OCI-LY7 (cell line): ENCODE data around the gene PLCB2. TPM values are rescaled to one million over a fixed set of nuclear protein-coding genes. Genes with fewer than 3 reads are reported as not detected.
A peak's percentile ranks its signal among the peaks of the same experiment; 100 is the strongest.

Source experiments
- BruUV-seq: library from RNA; stranded (reverse); fragments of 400-500 nt; replicated peaks from 2 replicates; lab custom pipeline; 2021; lab: Mats Ljungman, UMichigan
- CTCF ChIA-PET: fragments of 300-600 bp; sonication (Branson Sonifier 250); formaldehyde crosslinking; loops from one replicate; lab custom pipeline; 2022; ENCODE audit warnings: antibody characterized with exemption; ENCODE audit not compliant: unreplicated experiment; lab: Charles Lee
- POLR2A ChIA-PET: fragments of 300-600 bp; sonication (Branson Sonifier 250); formaldehyde crosslinking; loops from one replicate; lab custom pipeline; 2022; ENCODE audit warnings: antibody characterized with exemption; lab: Charles Lee
- DNase-seq: peaks from one replicate; pipeline ENCODE4 v3.0.0-alpha.2; 2015; ENCODE audit warnings: low spot score
- H2AFZ ChIP-seq: fragments of 200-600 bp; sonication (generic), shearing (Covaris generic); 2 replicates; pipeline ENCODE4 v1.6.1; 2014; ENCODE audit warnings: mild to moderate bottlenecking, antibody characterized with exemption, low read length, moderate library complexity
- H3K27ac ChIP-seq: fragments of 200-600 bp; sonication (generic); 2 replicates; pipeline ENCODE4 v1.5.1; 2014; ENCODE audit warnings: mixed run types, low read depth, mild to moderate bottlenecking, moderate library complexity, low read length, inconsistent platforms; ENCODE audit not compliant: poor library complexity, severe bottlenecking
- H3K36me3 ChIP-seq: fragments of 200-600 bp; sonication (generic); 2 replicates; pipeline ENCODE4 v1.6.1; 2014; ENCODE audit warnings: mild to moderate bottlenecking, antibody characterized with exemption, low read length, moderate library complexity, mixed read lengths; ENCODE audit not compliant: insufficient read depth
- H3K4me1 ChIP-seq: fragments of 200-600 bp; sonication (generic); 2 replicates; pipeline ENCODE4 v1.5.1; 2014; ENCODE audit warnings: mild to moderate bottlenecking, low read length; ENCODE audit not compliant: insufficient read depth, poor library complexity, severe bottlenecking
- H3K4me2 ChIP-seq: fragments of 200-600 bp; sonication (generic); 2 replicates; pipeline ENCODE4 v1.6.1; 2014; ENCODE audit warnings: mild to moderate bottlenecking, low read length
- H3K4me3 ChIP-seq: fragments of 200-600 bp; sonication (generic); 2 replicates; pipeline ENCODE4 v1.5.1; 2014; ENCODE audit warnings: mild to moderate bottlenecking, low read depth, low read length; ENCODE audit not compliant: poor library complexity, severe bottlenecking
- H3K79me2 ChIP-seq: fragments of 200-600 bp; sonication (generic); 2 replicates; pipeline ENCODE4 v1.6.1; 2016; ENCODE audit warnings: low read depth, mild to moderate bottlenecking, low read length, moderate library complexity, mixed read lengths; ENCODE audit not compliant: insufficient read depth
- H3K9me2 ChIP-seq: fragments of 200-600 bp; sonication (generic); 2 replicates; pipeline ENCODE4 v1.6.1; 2016; ENCODE audit warnings: mild to moderate bottlenecking, low read length, mixed read lengths; ENCODE audit not compliant: insufficient read depth
- H3K9me3 ChIP-seq: fragments of 200-600 bp; sonication (generic); 2 replicates; pipeline ENCODE4 v1.6.1; 2014; ENCODE audit warnings: mild to moderate bottlenecking, mixed run types, low read length, mixed read lengths
- H4K20me1 ChIP-seq: fragments of 200-600 bp; sonication (generic); 2 replicates; pipeline ENCODE4 v1.6.1; 2014; ENCODE audit warnings: mild to moderate bottlenecking, antibody characterized with exemption, low read length, moderate library complexity, mixed read lengths; ENCODE audit not compliant: insufficient read depth
- CTCF ChIP-seq: fragments of 200-600 bp; sonication (generic); conservative IDR thresholded peaks from 2 replicates; pipeline ENCODE4 v1.5.1; 2014; ENCODE audit warnings: mild to moderate bottlenecking, antibody characterized with exemption, low read length, moderate library complexity, mixed read lengths
- EZH2phosphoT487 ChIP-seq: fragments of 200-600 bp; sonication (generic); IDR thresholded peaks from 2 replicates; pipeline ENCODE4 v1.6.1; 2018; ENCODE audit warnings: low read depth, borderline replicate concordance, mild to moderate bottlenecking, mixed run types, antibody characterized with exemption, low read length, moderate library complexity, mixed read lengths
- intact Hi-C: fragments of 100-400 bp; cut with micrococcal nuclease; formaldehyde crosslinking; loops from one replicate; pipeline ENCODE4 v1.10.0; 2022; ENCODE audit not compliant: unreplicated experiment
- total RNA-seq, 2 experiments: library from RNA; depleted of rRNA in 1 of 2; stranded (reverse); fragments of >200 nt in 1 of 2; shearing (Covaris generic) in 1 of 2; gene quantifications; 2 replicates each; pipeline ENCODE4 v1.2.3, GENCODE V29; 2014 to 2022

The PLCB2 gene
- total RNA-seq, 2 experiments from 2014 or later: 9.6 TPM; not detected in 1

GRCh38 chr15:40325188-40325587, 17.5 kb upstream of the PLCB2 start:
- H3K79me2 ChIP-seq: no peaks in the 10 kb centered on the region

GRCh38 chr15:40323953-40324937, 16.5 kb upstream of the PLCB2 start:
- TF ChIP-seq EZH2phosphoT487 (no peak), CTCF (no peak)
- H3K9me3 ChIP-seq: no peaks in the 10 kb centered on the region
- H3K4me2 ChIP-seq: peak overlapping the region; percentile 61
- no peak for DNase-seq
- BruUV-seq: no TSS peak
- H3K36me3 ChIP-seq: no peaks in the 10 kb centered on the region
- no peaks in the 10 kb centered on the region for H3K9me2 ChIP-seq
- no peaks in the 10 kb centered on the region for H4K20me1 ChIP-seq
- CTCF ChIA-PET: interaction anchor here (1.0 kb wide), 1 partner anchor 14 kb away, joined by 4 read pairs; no protein-coding TSS in a partner anchor
- POLR2A ChIA-PET: interaction anchor here (0.7 kb wide), 1 partner anchor 133 kb away, joined by 3 read pairs; no protein-coding TSS in a partner anchor
- H2AFZ ChIP-seq: no peak overlapping the region
- H3K4me1 ChIP-seq: peaks cover 6% of the 10 kb centered on the region
- H3K4me3 ChIP-seq: peak overlapping the region; percentile 65
- H3K79me2 ChIP-seq: no peaks in the 10 kb centered on the region
- no peak overlapping the region for H3K27ac ChIP-seq
- intact Hi-C loops: loop anchor here (1.0 to 5.0 kb wide), 3 partner anchors 98 to 542 kb away; partner anchors contain the start of gene FSIP1

More at GRCh38 chr15:40325188-40325587, 17.5 kb upstream of the PLCB2 start:
- no peak overlapping the region for H2AFZ ChIP-seq
- no TSS peak for BruUV-seq
- TF ChIP-seq CTCF (no peak), EZH2phosphoT487 (no peak)
- no peak overlapping the region for H3K4me3 ChIP-seq
- no peak for DNase-seq
- CTCF ChIA-PET: interaction anchor here (1.0 to 1.4 kb wide), 2 partner anchors 11 to 13 kb away, joined by 4 read pairs; no protein-coding TSS in a partner anchor
- peaks cover 6% of the 10 kb centered on the region for H3K4me1 ChIP-seq
- intact Hi-C loops: no loop called here
- POLR2A ChIA-PET: interaction anchor here (0.7 kb wide), 1 partner anchor 132 kb away, joined by 3 read pairs; no protein-coding TSS in a partner anchor
- no peaks in the 10 kb centered on the region for H3K9me2 ChIP-seq
- H3K27ac ChIP-seq: no peak overlapping the region
- no peaks in the 10 kb centered on the region for H3K9me3 ChIP-seq
- no peaks in the 10 kb centered on the region for H3K36me3 ChIP-seq
- no peak overlapping the region for H3K4me2 ChIP-seq
- no peaks in the 10 kb centered on the region for H4K20me1 ChIP-seq
